DMS 273 (cell line): ENCODE measurements around the gene BAG5.
A peak's percentile ranks its signal among the peaks of the same experiment; 100 is the strongest.

Experiments
- DNase-seq: peaks from one replicate; lab custom pipeline; 2025; ENCODE audit not compliant: unreplicated experiment; lab: John Stamatoyannopoulos, UW

The BAG5 gene

DNA sequence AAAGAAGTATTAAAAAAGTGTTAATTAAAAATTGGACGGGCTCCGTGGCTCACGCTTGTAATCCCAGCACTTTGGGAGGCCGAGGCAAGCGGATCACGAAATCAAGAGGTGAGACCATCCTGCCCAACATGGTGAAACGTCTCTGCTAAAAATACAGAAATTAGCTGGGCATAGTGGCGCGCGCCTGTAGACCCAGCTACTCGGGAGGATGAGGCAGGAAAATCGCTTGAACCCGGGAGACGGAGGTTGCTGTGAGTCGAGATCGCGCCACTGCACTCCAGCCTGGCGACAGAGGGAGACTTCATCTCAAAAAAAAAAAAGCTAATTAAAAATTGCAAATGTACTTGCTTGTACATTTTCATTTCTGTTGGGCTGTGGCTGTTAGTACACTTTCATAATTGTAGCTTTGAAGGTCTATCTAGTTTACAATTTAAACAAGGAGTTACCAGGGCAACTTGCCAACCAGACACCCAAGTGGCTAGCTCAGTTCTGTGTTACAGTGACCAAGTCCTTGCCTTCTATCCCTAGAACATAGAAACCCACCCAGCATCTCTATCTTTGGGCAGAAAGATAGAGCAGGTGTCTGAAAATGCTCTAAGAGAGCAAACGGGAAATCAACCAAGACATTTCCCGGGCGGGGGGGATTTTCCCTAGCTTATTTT is 1.5 kb upstream of the BAG5 start:
- peak; percentile 34 for DNase-seq

DNA sequence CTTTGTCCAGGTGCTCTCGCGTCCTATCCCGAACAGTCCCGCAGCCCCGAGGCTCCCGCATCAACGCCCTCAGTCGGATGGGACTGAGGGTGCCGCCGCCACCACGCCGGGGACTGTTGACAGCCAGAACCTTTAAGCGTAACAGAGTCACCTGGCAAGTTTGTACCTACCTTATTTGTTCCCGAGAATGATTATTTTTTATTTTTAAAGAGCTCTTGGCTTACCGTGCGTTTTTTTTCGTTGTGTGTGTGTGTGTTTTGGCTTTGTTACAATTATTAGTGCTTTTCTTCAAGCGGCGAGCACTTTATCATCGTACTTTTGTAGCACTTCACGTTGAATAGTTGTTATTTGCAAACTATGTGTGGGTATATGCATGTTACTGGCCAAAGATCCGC is 766 bp upstream of the BAG5 start:
- no peak for DNase-seq

DNA sequence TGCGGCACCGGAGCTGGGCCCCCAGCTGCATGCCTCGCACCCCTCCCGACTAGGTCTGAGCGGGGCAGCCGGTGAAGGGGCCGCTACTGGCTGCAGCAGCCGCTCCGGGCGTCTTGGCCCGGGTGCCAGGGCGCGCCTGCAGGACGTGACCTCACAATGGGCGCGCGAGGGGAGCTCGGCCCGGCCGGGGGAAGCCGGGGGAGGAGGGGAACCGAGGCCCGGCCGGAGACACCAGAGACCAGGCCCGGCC is 353 bp downstream of the BAG5 start:
- peak; percentile 79 for DNase-seq

DNA sequence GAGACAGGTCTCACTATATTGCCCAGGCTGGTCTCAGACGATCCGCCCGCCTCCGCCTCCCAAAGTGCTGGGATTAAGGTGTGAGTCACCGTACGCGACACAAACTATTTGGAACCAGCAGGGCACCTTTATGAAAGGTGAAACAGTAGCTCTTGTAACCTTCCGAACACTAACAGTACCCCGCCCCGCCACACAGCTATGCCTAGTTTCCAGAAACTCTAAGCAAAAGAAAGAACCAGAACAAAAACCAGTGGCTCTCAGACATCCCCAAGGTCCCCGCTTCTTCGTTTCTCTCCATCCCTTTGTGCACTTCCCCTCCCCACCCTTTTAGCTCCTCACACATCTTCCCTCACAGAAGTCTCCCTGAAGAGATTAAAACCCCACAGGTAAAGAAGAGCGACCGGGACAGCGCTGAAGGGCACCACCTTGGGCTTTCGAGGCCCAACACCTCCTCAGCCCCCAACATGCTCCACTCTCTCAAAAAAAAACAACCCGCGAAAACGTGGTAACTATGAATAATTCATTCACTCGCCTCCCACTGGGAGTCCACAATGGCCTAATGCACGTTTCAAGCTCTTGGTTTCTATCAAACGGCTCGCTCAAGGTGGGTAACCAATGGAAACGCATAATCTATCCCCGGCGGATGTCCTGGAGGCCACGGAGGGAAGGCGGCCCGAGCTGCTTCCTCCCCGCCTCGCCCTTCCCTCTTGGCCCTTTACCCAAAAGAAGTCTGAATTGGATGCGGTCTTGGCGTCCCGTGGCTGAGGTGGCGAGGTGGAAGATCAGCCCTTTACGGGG is 877 bp downstream of the BAG5 start:
- DNase-seq, result peak; percentile 78

DNA sequence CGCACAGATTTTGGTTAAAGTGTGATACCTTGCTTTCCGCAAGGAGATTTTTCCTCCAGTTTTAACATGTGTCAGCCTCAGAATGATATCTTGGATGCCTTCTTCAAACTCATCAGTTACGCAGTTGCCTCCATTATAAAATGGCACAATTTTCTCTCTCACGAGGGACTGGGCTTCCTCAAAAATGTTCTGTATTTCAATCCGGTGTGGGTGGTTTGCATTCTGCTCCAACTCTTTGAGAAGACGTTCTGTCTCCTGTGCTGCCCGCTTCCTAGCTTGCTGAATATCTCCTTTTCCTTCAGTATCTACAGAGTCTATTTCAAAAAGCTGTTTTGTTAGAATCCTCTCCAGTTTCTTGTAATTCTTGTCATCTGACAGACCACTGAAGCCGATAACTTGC is 1.8 kb downstream of the BAG5 start:
- no peak for DNase-seq

DNA sequence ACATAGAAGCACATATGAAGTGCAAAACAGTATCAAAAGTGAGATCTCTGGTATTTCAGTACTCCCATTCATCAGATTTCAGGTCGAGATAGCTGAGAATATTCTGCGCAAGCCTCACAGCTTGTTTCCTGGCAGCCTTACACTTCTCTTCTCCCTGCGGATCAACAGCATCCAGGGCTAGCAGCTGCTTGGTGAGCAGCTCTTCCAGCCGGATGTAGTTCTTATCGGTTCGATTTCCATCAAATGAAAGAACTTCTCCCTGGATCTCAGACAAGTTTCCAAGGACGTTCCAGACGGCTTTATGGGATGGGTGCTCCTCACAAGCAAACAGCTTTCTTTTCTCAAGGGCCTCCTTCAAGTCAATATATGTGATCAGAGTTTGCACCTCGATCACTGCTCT is 2.7 kb downstream of the BAG5 start:
- no peak for DNase-seq

DNA sequence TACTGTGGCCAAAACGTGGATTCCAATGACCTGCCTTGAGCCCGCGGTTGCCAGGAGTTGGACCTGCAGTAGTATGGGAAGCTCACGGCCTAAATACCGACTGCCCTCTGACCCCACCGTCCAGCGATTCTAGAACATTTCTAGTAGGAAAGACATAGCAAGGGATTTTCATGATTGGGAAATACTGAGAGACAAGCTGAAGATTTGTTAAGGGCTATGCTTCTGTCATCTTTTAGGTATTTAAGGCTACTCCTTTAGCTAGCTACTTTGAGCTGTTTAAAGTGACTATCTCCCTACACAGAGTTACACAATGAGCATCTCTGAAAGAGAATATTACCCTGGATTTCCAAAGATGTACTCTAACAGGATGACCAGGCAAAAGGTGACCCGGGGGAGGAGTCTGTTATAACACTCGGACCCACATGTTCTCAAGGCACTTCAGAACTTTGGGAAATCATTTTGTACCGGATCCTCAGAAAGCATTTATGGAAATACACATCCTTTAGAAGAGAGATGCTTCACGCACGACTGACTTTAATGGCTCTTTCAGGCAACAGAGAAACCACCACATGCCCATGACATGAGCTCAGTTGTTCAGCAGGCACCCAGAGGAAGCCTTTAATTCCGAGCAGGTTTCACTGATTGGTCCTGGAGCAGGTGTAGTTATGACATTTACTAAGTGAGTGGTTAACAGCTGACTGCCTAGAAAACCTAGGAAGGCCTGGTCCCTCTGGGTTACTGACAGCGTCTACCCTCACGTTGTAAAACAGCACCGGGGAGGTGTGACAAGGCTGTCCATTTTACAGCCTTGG is 4.2 kb downstream of the BAG5 start:
- no peak for DNase-seq

DNA sequence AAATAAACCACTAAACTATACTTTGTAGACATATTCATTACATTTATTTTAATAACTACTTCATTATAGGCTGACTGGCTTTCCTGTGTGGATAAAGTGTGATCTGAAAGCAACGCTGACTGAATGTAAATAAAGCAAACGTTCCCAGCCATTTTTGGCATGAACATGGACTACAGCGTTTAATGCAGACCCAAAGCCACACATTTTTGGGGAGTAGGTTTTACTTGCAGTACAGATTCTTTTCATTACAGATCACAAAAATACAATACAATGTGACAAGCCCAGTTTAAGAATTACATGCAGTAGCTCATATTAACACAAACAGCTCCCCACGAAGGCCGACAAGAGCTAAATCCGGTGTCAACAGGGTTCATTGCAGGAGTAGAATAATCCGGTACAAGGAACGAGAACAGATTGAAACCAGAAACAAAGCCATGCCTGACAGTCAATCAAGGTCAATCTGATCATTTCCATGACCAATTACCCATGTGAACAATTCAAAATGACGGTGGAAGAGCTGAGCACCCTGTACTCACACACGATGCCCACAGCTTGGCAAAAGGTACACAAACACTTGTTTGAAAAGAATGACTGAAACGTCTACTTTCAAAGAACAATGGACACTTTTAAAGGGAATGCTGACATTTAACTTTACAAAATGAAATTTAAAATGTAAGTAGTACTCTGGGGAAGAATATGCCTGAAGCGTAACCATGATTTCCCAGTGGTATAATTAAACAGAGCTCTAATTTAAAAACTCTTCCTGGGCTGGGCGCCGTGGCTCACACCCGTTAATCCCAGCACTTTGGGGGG is 5.3 kb downstream of the BAG5 start:
- no peak for DNase-seq

DNA sequence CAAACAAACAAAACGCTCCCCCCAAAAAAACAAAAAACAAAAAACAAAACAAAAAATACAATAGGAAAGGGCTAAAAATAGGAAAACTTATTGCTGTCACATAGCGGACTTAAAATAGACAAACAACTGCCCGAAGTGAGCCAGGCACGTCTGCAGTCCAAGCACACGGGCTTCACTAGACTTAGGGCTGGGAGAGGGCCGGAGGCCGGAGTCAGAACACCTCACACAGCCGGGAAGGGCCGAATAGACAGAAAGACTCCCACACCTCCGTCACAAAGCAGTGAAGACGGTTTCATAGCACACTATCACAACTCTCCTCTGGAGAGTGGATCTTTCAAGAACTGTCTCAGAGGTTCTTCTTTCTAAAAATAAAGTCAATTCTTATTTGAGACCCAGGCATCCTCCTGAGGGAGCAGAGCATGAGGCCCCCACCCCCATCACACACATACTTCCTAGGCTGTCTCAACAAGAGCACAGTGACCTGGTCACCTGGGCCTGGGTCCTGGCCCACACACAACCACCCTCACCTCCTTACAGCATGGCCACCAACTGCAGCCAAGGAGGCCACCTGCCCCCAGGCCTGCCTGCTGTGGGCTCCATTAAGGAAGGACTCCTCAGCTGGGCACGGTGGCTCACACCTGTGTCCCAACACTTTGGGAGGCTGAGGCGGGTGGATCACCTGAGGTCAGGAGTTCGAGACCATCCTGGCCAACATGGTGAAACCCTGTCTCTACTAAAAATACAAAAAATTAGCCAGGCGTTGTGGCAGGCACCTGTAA is 6.7 kb downstream of the BAG5 start:
- no peak for DNase-seq

DNA sequence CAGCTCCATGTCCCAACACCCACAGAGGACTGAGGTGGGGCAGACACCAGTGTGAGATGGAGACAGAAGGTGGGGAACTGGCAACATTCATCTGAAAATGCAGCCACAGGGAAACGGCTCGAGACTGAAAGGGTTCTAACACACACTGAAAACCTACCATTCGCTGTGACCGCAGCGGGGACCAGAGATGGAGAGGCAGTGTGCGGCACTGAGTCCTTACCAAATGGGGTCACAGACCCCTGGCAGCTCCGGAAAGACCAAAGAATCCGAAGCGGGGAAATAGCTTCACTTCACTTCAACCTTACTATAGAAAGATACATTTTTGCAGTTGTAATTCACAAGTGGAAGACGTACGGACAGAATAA is 9.6 kb downstream of the BAG5 start:
- DNase-seq, result no peak

DNA sequence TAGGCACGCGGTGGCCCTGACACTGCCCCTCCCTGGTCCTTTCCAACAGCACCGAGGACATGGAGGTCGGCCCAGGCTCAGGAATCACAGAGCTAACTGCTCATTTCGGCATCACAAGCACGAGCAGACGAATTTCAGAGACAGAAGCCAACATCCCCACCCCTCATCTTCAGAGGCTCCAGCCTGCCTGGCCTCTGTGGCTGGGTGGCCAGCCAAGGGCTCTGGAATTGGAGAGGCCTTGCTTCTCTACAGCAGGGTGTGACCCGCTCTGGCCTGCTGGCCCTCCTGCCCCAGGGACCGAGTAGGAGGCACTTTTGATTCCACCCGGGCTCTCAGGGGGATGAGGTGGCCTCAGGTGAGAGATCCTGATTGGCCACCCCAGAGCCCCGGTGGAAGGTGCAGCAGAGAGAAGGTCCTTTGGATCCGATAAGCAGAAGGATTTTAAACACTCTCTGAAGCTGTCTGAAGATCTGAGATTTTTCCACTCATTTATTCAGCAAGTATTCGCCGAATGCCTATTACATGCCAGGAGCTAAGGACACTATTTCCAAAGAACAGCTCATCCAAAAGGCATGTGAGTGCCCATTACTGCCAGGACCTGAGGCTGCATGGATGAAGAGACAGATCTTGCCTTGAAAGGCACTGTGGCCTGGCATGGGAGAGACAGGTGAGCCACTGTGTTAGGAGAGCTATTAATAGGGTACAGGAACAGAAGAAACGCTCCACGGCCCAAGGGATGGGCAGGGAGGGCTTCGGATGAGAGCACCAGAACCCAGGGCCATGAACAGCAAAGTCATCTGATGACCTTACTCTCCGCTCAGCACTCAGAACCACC is 10.2 kb downstream of the BAG5 start:
- DNase-seq, result no peak

DNA sequence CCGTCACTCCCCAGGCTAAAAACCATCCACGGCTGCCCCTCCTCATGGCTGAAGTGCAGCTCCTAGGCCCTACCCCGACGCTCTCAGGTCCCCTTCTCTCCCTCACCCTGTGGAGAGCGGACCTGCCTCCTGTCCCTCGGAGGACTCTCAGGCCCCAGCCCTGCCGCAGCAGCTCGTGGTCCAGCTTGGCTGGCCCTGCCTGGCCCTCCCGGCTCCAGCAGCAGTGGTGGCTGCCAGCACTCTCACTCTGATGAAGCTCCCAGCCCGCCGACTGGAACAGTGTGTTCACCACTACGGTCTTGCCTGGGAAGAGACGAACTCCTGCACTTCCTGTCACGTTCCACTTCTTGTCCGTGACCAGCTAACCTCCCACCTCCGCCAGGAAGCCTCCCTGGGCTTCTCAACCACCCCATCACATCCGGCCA is 11.1 kb downstream of the BAG5 start:
- no peak for DNase-seq

DNA sequence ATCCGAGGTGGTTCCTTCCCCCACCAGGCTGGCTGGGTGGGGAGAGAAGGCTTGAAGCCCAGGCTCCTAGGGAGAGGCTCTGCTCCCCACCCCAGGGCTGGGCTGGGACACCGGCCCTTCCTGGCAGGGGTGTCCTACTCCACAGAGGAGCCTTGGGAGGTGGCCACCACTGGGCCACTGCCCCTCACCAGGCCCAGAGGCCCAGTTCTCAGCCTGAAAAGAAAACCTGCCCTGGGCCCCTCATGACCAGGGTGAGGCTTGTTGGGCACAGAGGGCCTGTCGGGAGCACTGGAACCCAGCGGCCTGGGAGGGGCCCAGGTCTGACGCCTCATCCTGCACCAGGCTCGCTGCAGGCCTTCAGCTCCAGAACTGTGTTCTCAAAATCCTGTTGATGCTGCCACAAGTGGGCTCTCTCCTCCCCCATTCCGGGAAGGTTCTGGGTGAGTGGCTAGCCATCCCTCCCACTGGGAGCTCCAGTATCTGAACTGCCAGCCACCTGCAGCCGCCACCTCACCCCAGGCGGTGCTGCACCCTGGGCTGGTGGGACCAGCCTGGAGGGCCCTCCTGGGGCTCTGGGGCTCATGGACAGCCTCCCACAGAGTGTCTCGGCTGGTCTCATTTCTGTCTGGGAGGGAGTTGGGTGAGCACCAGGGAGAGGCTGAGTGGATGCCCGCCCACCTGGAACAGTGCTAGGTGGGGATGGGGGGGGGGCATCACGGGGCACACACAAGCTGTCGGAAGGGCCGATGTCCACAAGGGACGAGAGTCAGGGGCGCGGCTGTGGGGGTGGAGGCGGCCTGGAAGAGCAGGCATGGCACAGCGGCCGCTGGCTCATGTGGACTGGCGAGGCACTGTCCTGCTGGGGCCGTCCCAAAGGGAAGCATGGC is 11.8 kb downstream of the BAG5 start:
- no peak for DNase-seq

DNA sequence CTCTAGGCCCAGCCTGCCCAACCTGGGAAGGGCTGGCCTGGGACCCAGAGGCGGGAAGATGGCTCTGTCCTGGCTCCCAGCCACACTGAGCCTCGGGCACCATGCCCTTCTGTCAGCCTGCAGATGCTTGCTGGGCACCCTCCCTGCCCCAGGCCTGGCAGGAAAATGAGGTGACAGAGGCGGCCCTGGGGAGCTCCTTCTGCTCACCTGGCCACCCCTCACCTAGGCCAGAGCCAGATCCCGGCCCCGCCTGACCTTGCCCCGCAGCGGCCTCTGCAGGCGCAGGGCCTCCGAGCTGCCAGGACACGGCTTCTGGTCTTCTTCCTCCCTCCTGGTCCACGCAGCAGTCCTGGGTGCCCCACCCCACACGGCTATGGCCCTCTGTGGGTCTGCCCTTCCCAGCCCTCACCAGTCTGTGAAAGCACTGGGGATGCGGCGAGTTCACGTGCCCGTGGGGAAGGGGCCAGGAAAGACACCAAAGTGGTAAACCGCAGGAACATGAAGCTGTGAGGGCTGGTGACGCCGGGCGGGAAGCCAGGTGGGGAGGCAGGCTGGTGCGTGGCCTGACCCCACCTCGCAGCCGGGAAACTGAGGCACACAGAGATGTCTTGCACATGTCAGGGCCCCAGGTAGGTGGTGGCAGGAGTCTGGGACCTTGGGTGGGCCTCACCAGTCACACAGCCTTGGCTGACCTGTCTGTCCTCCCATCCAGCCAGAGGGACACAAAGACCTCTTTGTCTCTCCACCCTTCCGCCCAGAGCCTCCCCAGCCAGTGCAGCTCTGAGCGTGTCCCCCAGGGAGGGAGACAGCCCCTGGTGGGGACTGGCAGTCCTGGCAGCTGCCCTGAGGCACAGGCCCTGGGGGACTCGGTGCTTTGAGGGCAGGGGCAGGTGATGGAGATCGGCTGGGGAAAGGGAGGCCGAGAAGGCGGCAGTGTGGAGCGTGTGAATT is 12.8 kb downstream of the BAG5 start:
- peak; percentile 50 for DNase-seq

DNA sequence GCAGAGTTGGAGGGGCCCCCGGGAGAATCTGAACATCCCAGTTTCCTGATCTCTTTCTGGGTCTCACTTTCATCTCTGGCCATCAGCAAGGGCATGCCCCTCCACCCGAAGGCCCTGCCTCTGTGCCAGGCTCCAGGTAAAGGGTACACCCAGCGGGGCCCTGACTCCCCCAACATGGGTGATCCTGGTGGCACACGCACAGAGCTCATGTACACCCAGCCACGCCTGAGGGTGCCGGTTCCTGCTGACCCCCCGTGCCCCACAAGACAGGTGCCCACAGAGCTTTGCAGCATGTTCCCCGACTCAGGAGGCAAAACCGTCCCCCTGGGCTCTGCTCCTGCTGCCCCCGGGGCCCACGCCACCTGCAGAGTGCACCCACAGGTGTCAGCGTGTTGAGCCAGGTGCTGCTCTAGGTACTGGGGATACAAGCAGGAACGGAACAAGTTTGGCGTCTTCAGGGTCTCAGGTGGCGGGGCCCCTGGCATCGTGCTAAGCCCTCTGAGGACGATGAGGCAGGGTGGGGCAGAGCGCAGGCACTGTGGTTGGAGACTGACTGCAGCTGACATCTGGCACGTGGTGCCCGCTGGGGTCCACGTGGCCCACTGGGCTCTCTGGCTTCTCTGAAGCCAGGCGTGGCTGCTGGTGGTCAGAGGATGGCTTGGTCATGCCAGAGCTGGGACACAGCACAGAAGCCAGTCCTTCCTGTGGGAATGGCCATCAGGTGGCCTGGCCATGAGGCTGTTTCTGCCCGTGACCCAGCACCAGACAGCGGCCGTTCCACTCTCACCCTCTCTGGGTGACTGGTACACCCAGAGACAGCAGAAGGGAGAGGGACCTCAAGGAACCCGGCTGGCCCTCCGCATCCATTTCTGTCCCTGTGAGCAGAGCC is 13.8 kb downstream of the BAG5 start:
- no peak for DNase-seq

DNA sequence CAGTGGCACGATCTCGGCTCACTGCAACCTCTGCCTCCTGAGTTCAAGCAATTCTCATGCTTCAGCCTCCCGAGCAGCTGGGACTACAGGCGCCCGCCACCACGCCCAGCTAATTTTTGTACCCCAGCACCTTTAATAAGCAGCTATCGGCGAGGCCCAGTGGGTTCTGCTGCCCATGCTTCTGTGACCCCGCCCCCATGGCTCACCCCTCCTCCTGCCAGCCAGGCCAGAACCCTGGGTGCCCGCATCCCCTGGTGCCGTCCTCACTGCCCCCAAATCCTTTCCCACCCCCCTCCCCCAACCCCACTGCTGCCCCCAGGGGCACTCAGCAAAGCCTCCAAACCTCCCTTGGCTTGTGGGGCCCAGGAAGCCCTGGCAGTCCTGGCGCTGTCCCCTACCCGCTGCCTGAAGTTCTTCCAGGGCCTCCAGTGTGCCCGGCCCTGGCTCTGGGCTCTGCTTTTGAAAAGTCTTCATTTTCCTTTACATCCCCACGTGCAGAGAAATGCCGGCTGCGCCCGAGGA is 14.5 kb downstream of the BAG5 start:
- DNase-seq, result no peak
